Heart left ventricle (tissue), 16 donors: ENCODE measurements around the gene B4GALNT4. TPM values are rescaled to one million over a fixed set of nuclear protein-coding genes. Genes with fewer than 3 reads are reported as not detected.

Experiments
- ATAC-seq, 4 donors: fragments of 200-7000 bp; cut with Tn5 transposase; one replicate each; pipeline ENCODE4 v1.9.1; 2020 to 2022; ENCODE audit warnings: moderate library complexity in 4 of 4, mild to moderate bottlenecking in 3 of 4, moderate number of reproducible peaks in 1 of 4
- DNase-seq, 5 donors: peaks; one replicate each; pipeline ENCODE4 v3.0.0-alpha.2; 2020
- H3K27ac ChIP-seq, 12 donors: fragments of 200-600 bp; sonication (generic) in 4 of 12; one replicate each; pipeline versions ENCODE4 v1.5.0 to v1.8.0; 2016 to 2022; ENCODE audit warnings: mild to moderate bottlenecking in 2 of 12
- H3K27me3 ChIP-seq, 9 donors: fragments of 200-600 bp; sonication (generic) in 2 of 9; one replicate each; pipeline versions ENCODE4 v1.5.1 to v1.8.0; 2016 to 2022; ENCODE audit warnings: mild to moderate bottlenecking in 3 of 9
- H3K36me3 ChIP-seq, 9 donors: fragments of 200-600 bp; sonication (generic) in 2 of 9; one replicate each; pipeline versions ENCODE4 v1.5.0 to v1.8.0; 2018 to 2022; ENCODE audit warnings: mild to moderate bottlenecking in 2 of 9
- H3K4me1 ChIP-seq, 12 donors: fragments of 200-600 bp; sonication (generic) in 4 of 12; one replicate each; pipeline versions ENCODE4 v1.5.0 to v1.8.0; 2016 to 2022; ENCODE audit warnings: mild to moderate bottlenecking in 3 of 12
- H3K4me3 ChIP-seq, 12 donors: fragments of 200-600 bp; sonication (generic) in 4 of 12; one replicate each; pipeline versions ENCODE4 v1.5.0 to v1.8.0; 2017 to 2022; ENCODE audit warnings: mild to moderate bottlenecking in 9 of 12, moderate library complexity in 4 of 12
- H3K9me3 ChIP-seq, 12 donors: fragments of 200-600 bp; sonication (generic) in 4 of 12; one replicate each; pipeline versions ENCODE4 v1.5.0 to v1.8.0; 2016 to 2022; ENCODE audit warnings: mild to moderate bottlenecking in 1 of 12
- CTCF ChIP-seq, 12 donors: fragments of 200-600 bp; sonication (generic) in 4 of 12; IDR thresholded peaks; one replicate each; pipeline versions ENCODE4 v1.5.0 to v1.8.0; 2018 to 2022; ENCODE audit warnings: antibody characterized with exemption in 12 of 12, mild to moderate bottlenecking in 5 of 12
- POLR2A ChIP-seq, 2 donors: fragments of 450-650 bp; IDR thresholded peaks; one replicate each; pipeline ENCODE4 v1.6.1; 2017; ENCODE audit warnings: antibody characterized with exemption in 2 of 2, mild to moderate bottlenecking in 2 of 2, moderate library complexity in 2 of 2
- WGBS, 4 donors: extraction: QIAGEN DNeasy Blood & Tissue Kit in 2 of 4; methylation state at CpG; one replicate each; pipeline versions ENCODE4 v1.1.5 to v1.1.7; 2013 to 2018; 5-methylcytosine and 5-hydroxymethylcytosine counted together
- intact Hi-C, 10 donors: fragments of 100-400 bp; cut with DNase I; formaldehyde crosslinking; loops; one replicate each; pipeline versions ENCODE4 v1.11.1 to v1.14.2; 2022
- polyA plus RNA-seq, 2 donors: library from polyadenylated mRNA; stranded (reverse); fragments of 200-250 nt; gene quantifications; one replicate each; pipeline ENCODE4 v1.2.3, GENCODE V29; 2013
- total RNA-seq, 9 donors: library from RNA; depleted of rRNA in 2 of 9; stranded (reverse); fragments of >200 nt in 2 of 9; fragmentation: NEBNext Ultra II Directional in 3 of 9; extraction: Animal tissue kit (Norgen Biotek cat#: 25700) in 3 of 9; gene quantifications; one replicate each; pipeline versions ENCODE4 v1.1.0 to v1.2.4, GENCODE V29; 2016 to 2023
- donor health status: ischemic (EF 13 %, LVEDD 7.1; RV severe dilation, severe dysfunction).
- donor health status: healthy with polysubstance abuse.
- donor health status: DM: no; HTN: yes; CAD: no.
- donor health status: DM: no; HTN: no; CAD: no.
- donor health status: ischemic (EF 25% LVEDD 6.9; RV normal size, moderate dysfunction).
- donor health status: ischemic (EF 25% LVEDD 5.7; RV mildly dilated, moderate dysfunction).
- donor health status: healthy.
- donor health status: DM: yes; HTN: yes; CAD: no.
- donor health status: ischemic (EF 35%, LVEDD 5.7; RV mildly dilated, moderate dysfunction).
- donor health status: nonischemic (EF 11% LVEDD 7.7; RV severe dilation, severe dysfunction).
- donor health status: DM: yes; HTN: yes; CAD: no.
- donor health status: PGD.
- donor health status: ischemic (EF 29% LVEDD 5.4; RV normal size, mild dysfunction).
- donor health status: nonischemic (EF 23%, LVEDD 6.1; RV moderate dilation, normal function).

Gene B4GALNT4
- total and polyA plus RNA-seq, 11 donors: 0.28 to 1.9 (median 0.68) TPM; not detected in 2

GRCh38 chr11:364991-365725, 4.1 kb upstream of the B4GALNT4 start:
- Histone ChIP-seq H3K27me3 (peaks cover 11 to 64% (median 44%) of the 10 kb centered on the region in 9 donors), H3K27ac (no peak overlapping the region), H3K36me3 (no peaks in the 10 kb centered on the region), H3K4me1 (peaks cover 0 to 12% (median 6%) of the 10 kb centered on the region in 12 donors), H3K9me3 (peaks cover 0 to 18% (median 0%) of the 10 kb centered on the region in 12 donors), H3K4me3 (no peak overlapping the region)
- intact Hi-C loops: loop anchor here in 7 of 10 donors (5.0 to 10.0 kb wide), 6 partner anchors 70 to 168 kb away; partner anchors contain the start of genes BET1L (in 1 of the 7) and RIC8A (in 1 of the 7)
- TF ChIP-seq POLR2A (IDR thresholded peaks at IDR 0.05): no peak
- TF ChIP-seq CTCF (IDR thresholded peaks at IDR 0.05): no peak
- DNase-seq (no peak), ATAC-seq (no peak)
- WGBS, 4 donors: 83 to 89% (median 88%) methylated on average over 22 of the region's 22 CpGs

- H3K36me3 ChIP-seq: no peaks in the 10 kb centered on the region
- DNase-seq: no peak
- H3K27me3 ChIP-seq: peaks cover 11 to 65% (median 48%) of the 10 kb centered on the region in 9 donors
- peaks cover 0 to 13% (median 0%) of the 10 kb centered on the region in 12 donors for H3K9me3 ChIP-seq
- no peak for ATAC-seq
- no peak for TF ChIP-seq CTCF (IDR thresholded peaks at IDR 0.05)
- no peak for TF ChIP-seq POLR2A (IDR thresholded peaks at IDR 0.05)
- WGBS, 4 donors: 71 to 79% (median 74%) methylated on average over 15 to 16 of the region's 16 CpGs
- H3K27ac ChIP-seq: no peak overlapping the region
- peaks cover 0 to 12% (median 6%) of the 10 kb centered on the region in 12 donors for H3K4me1 ChIP-seq
- H3K4me3 ChIP-seq: no peak overlapping the region
- intact Hi-C loops: loop anchor here in 4 of 10 donors (5.0 to 10.0 kb wide), 4 partner anchors 69 to 164 kb away; partner anchors contain the start of genes BET1L (in 1 of the 4) and RIC8A (in 1 of the 4)
Observed at GRCh38 chr11:365831-366230, 3.5 kb upstream of the B4GALNT4 start.

- H3K4me3 ChIP-seq: no peak overlapping the region
- ATAC-seq: no peak
Observed at GRCh38 chr11:367956-368413, 1.3 kb upstream of the B4GALNT4 start.

More at GRCh38 chr11:367956-368413, 1.3 kb upstream of the B4GALNT4 start:
- H3K27me3 ChIP-seq: peaks cover 11 to 64% (median 48%) of the 10 kb centered on the region in 9 donors
- intact Hi-C loops: loop anchor here in 4 of 10 donors (5.0 to 10.0 kb wide), 4 partner anchors 67 to 166 kb away; partner anchors contain the start of genes BET1L (in 1 of the 4) and RIC8A (in 1 of the 4)
- no peaks in the 10 kb centered on the region for H3K9me3 ChIP-seq
- no peak overlapping the region for H3K27ac ChIP-seq
- 28 to 41% (median 38%) methylated on average over 7 of the region's 7 CpGs for WGBS, 4 donors
- TF ChIP-seq POLR2A (IDR thresholded peaks at IDR 0.05) (no peak), CTCF (IDR thresholded peaks at IDR 0.05) (no peak)
- H3K36me3 ChIP-seq: no peaks in the 10 kb centered on the region
- peaks cover 0 to 12% (median 6%) of the 10 kb centered on the region in 12 donors for H3K4me1 ChIP-seq
- no peak for DNase-seq
